ENCODE results near the gene ANP32E.

- TF ChIP-seq ZNF12 (CRISPR knock-in tag; IDR thresholded peaks at IDR 0.05) (no peak), RAD51 (IDR thresholded peaks at IDR 0.05; ENCODE audit: borderline replicate concordance) (no peak)
Measured at GRCh38 chr1:150256198-150256553, 20.3 kb upstream of the ANP32E start.
